Chondrocyte (in vitro differentiated cells): ENCODE data around the gene VASH2. TPM values are rescaled to one million over a fixed set of nuclear protein-coding genes. Genes with fewer than 3 reads are reported as not detected.

Experiments
- DNase-seq: peaks from one replicate; pipeline ENCODE4 v3.0.0; 2021; ENCODE audit warnings: mixed read lengths, low spot score
- H3K27ac Mint-ChIP-seq: one replicate; pipeline ENCODE4 v1.8.0; 2021; ENCODE audit warnings: mild to moderate bottlenecking, moderate library complexity, mixed read lengths; ENCODE audit not compliant: unreplicated experiment
- H3K27me3 Mint-ChIP-seq: 2 replicates; pipeline ENCODE4 v1.8.0; 2021; ENCODE audit warnings: low read depth, mixed read lengths
- H3K36me3 Mint-ChIP-seq: 2 replicates; pipeline ENCODE4 v1.8.0; 2021; ENCODE audit warnings: low read depth, mixed read lengths
- H3K4me1 Mint-ChIP-seq: 2 replicates; pipeline ENCODE4 v1.8.0; 2021; ENCODE audit warnings: low read depth, mild to moderate bottlenecking, mixed read lengths
- H3K4me3 Mint-ChIP-seq: one replicate; pipeline ENCODE4 v1.8.0; 2021; ENCODE audit warnings: mild to moderate bottlenecking, moderate library complexity, mixed read lengths; ENCODE audit not compliant: unreplicated experiment
- H3K9me3 Mint-ChIP-seq: 2 replicates; pipeline ENCODE4 v1.8.0; 2021; ENCODE audit warnings: low read depth, mixed read lengths
- CTCF ChIP-seq: fragments of 200-600 bp; sonication (generic); IDR thresholded peaks from 2 replicates; pipeline ENCODE4 v1.5.0; 2021; ENCODE audit warnings: antibody characterized with exemption, mild to moderate bottlenecking, moderate library complexity
- total RNA-seq: library from RNA; stranded (reverse); gene quantifications from 3 replicates; pipeline ENCODE4 v1.2.1, GENCODE V29; 2021

The VASH2 gene
- total RNA-seq, 1 donor from 2014 or later, result 2.3 TPM

GRCh38 chr1:212981571-212982328 lies 31.4 kb downstream of the VASH2 start:
- Mint-ChIP-seq H3K4me3 (no peak overlapping the region), H3K36me3 (no peaks in the 10 kb centered on the region), H3K27ac (peak overlapping the region; percentile 70), H3K9me3 (no peaks in the 10 kb centered on the region), H3K27me3 (no peaks in the 10 kb centered on the region), H3K4me1 (peaks cover 20% of the 10 kb centered on the region)
- no peak for TF ChIP-seq CTCF
- DNase-seq, result no peak

- DNase-seq, result no peak
- no peak overlapping the region for H3K27ac Mint-ChIP-seq
- no peak overlapping the region for H3K4me3 Mint-ChIP-seq
- no peaks in the 10 kb centered on the region for H3K9me3 Mint-ChIP-seq
- peaks cover 20% of the 10 kb centered on the region for H3K4me1 Mint-ChIP-seq
- no peaks in the 10 kb centered on the region for H3K27me3 Mint-ChIP-seq
- TF ChIP-seq CTCF, result no peak
- H3K36me3 Mint-ChIP-seq, result no peaks in the 10 kb centered on the region
Measured at GRCh38 chr1:212982430-212983152, 32.2 kb downstream of the VASH2 start.

GRCh38 chr1:212983482-212983881 lies 33.1 kb downstream of the VASH2 start:
- Mint-ChIP-seq H3K27me3 (no peaks in the 10 kb centered on the region), H3K4me1 (peaks cover 20% of the 10 kb centered on the region), H3K4me3 (no peak overlapping the region), H3K36me3 (no peaks in the 10 kb centered on the region), H3K9me3 (no peaks in the 10 kb centered on the region), H3K27ac (no peak overlapping the region)
- no peak for TF ChIP-seq CTCF
- no peak for DNase-seq

GRCh38 chr1:212984522-212985291 lies 34.4 kb downstream of the VASH2 start:
- Mint-ChIP-seq H3K27me3 (no peaks in the 10 kb centered on the region), H3K27ac (no peak overlapping the region), H3K4me1 (peaks cover 20% of the 10 kb centered on the region), H3K9me3 (no peaks in the 10 kb centered on the region), H3K4me3 (no peak overlapping the region), H3K36me3 (peaks cover under 1% of the 10 kb centered on the region)
- no peak for DNase-seq
- no peak for TF ChIP-seq CTCF

- no peak for DNase-seq
- no peaks in the 10 kb centered on the region for H3K9me3 Mint-ChIP-seq
- H3K27me3 Mint-ChIP-seq, result no peaks in the 10 kb centered on the region
- no peak for TF ChIP-seq CTCF
- H3K4me3 Mint-ChIP-seq, result no peak overlapping the region
- peaks cover 3% of the 10 kb centered on the region for H3K36me3 Mint-ChIP-seq
- H3K27ac Mint-ChIP-seq, result no peak overlapping the region
- peaks cover 7% of the 10 kb centered on the region for H3K4me1 Mint-ChIP-seq
Measured at GRCh38 chr1:212986551-212986950, 36.2 kb downstream of the VASH2 start.
